Activated CD8-positive, alpha-beta T cell treated with anti-CD3 and anti-CD28 coated beads for 36 hours (primary cell): ENCODE results near the gene KCNK18. TPM values are rescaled to one million over a fixed set of nuclear protein-coding genes. Genes with fewer than 3 reads are reported as not detected.

ENCODE experiments used
- ATAC-seq: fragments of 200-7000 bp; cut with Tn5 transposase; one replicate; pipeline ENCODE4 v1.10.0; 2021; ENCODE audit warnings: mild to moderate bottlenecking, moderate library complexity
- CTCF ChIA-PET: fragments of 350-600 bp; sonication (Branson Sonifier 250); formaldehyde crosslinking; loops from one replicate; lab custom pipeline; 2021; ENCODE audit warnings: antibody characterized with exemption; lab: Charles Lee
- POLR2A ChIA-PET: fragments of 350-600 bp; sonication (Branson Sonifier 250); formaldehyde crosslinking; loops from one replicate; lab custom pipeline; 2021; ENCODE audit warnings: antibody characterized with exemption; lab: Charles Lee
- DNase-seq: peaks from one replicate; pipeline ENCODE4 v3.0.0-alpha.2; 2020
- H3K27ac Mint-ChIP-seq: one replicate; pipeline ENCODE4 v1.8.0; 2021; ENCODE audit warnings: mild to moderate bottlenecking, mixed read lengths
- H3K27me3 Mint-ChIP-seq: one replicate; pipeline ENCODE4 v1.8.0; 2021; ENCODE audit warnings: mixed read lengths
- H3K36me3 Mint-ChIP-seq: one replicate; pipeline ENCODE4 v1.8.0; 2021; ENCODE audit warnings: low read depth, mixed read lengths
- H3K4me1 Mint-ChIP-seq: one replicate; pipeline ENCODE4 v1.8.0; 2021; ENCODE audit warnings: low read depth, mixed read lengths
- H3K4me3 Mint-ChIP-seq: one replicate; pipeline ENCODE4 v1.8.0; 2021; ENCODE audit warnings: mild to moderate bottlenecking, moderate library complexity, mixed read lengths
- H3K9me3 Mint-ChIP-seq: one replicate; pipeline ENCODE4 v1.8.0; 2021; ENCODE audit warnings: mixed read lengths
- CTCF ChIP-seq: fragments of 200-600 bp; IDR thresholded peaks from one replicate; pipeline ENCODE4 v1.8.0; 2022; ENCODE audit warnings: antibody characterized with exemption, mild to moderate bottlenecking
- intact Hi-C: fragments of 100-400 bp; cut with micrococcal nuclease; formaldehyde crosslinking; loops from one replicate; pipeline ENCODE4 v1.10.0; 2022
- total RNA-seq, 2 experiments: library from RNA; stranded (reverse); gene quantifications; one replicate each; pipeline ENCODE4 v1.2.3, GENCODE V29; 2021

Gene KCNK18
- total RNA-seq, 2 experiments from 2014 or later: not detected

- H3K36me3 Mint-ChIP-seq: no peaks in the 10 kb centered on the region
- H3K9me3 Mint-ChIP-seq: no peaks in the 10 kb centered on the region
- H3K27ac Mint-ChIP-seq: no peak overlapping the region
- H3K4me1 Mint-ChIP-seq: peaks cover 10% of the 10 kb centered on the region
- DNase-seq (no peak), ATAC-seq (no peak)
- no peak overlapping the region for H3K4me3 Mint-ChIP-seq
- POLR2A ChIA-PET: no interaction called here
- intact Hi-C loops: no loop called here
- CTCF ChIA-PET: interaction anchor here (1.4 to 4.8 kb wide), 2 partner anchors 30 to 72 kb away, joined by 5 to 22 read pairs; no protein-coding TSS in a partner anchor
- H3K27me3 Mint-ChIP-seq: peaks cover 38% of the 10 kb centered on the region
- no peak for TF ChIP-seq CTCF
Measured at GRCh38 chr10:117246997-117247671, 49.8 kb downstream of the KCNK18 start.

- ATAC-seq (no peak), DNase-seq (no peak)
- Mint-ChIP-seq H3K36me3 (no peaks in the 10 kb centered on the region), H3K4me3 (no peak overlapping the region), H3K27ac (no peak overlapping the region), H3K27me3 (peaks cover 26% of the 10 kb centered on the region), H3K9me3 (no peaks in the 10 kb centered on the region), H3K4me1 (peaks cover 10% of the 10 kb centered on the region)
- ChIA-PET POLR2A (no interaction called here), CTCF (interaction anchor here (1.5 to 3.9 kb wide), 3 partner anchors 32 to 74 kb away, joined by 3 to 17 read pairs (median 8); no protein-coding TSS in a partner anchor)
- intact Hi-C loops: no loop called here
- no peak for TF ChIP-seq CTCF
Measured at GRCh38 chr10:117248750-117249465, 51.6 kb downstream of the KCNK18 start.

GRCh38 chr10:117249493-117250093, 52.3 kb downstream of the KCNK18 start:
- no peak overlapping the region for H3K27ac Mint-ChIP-seq
- H3K36me3 Mint-ChIP-seq: no peaks in the 10 kb centered on the region
- H3K27me3 Mint-ChIP-seq: peaks cover 24% of the 10 kb centered on the region
- ATAC-seq (peak; percentile 24), DNase-seq (no peak)
- no peak overlapping the region for H3K4me3 Mint-ChIP-seq
- intact Hi-C loops: no loop called here
- TF ChIP-seq CTCF: no peak
- POLR2A ChIA-PET: no interaction called here
- peaks cover 10% of the 10 kb centered on the region for H3K4me1 Mint-ChIP-seq
- no peaks in the 10 kb centered on the region for H3K9me3 Mint-ChIP-seq
- CTCF ChIA-PET: interaction anchor here (1.5 to 3.9 kb wide), 3 partner anchors 33 to 75 kb away, joined by 3 to 17 read pairs (median 8); no protein-coding TSS in a partner anchor

- ChIA-PET CTCF (interaction anchor here (3.9 kb wide), 1 partner anchor 34 kb away, joined by 17 read pairs; no protein-coding TSS in a partner anchor), POLR2A (no interaction called here)
- TF ChIP-seq CTCF: no peak
- ATAC-seq (no peak), DNase-seq (no peak)
- intact Hi-C loops: no loop called here
- no peak overlapping the region for H3K27ac Mint-ChIP-seq
- H3K4me1 Mint-ChIP-seq: peaks cover 10% of the 10 kb centered on the region
- H3K36me3 Mint-ChIP-seq: no peaks in the 10 kb centered on the region
- no peak overlapping the region for H3K4me3 Mint-ChIP-seq
- peaks cover 16% of the 10 kb centered on the region for H3K27me3 Mint-ChIP-seq
- no peaks in the 10 kb centered on the region for H3K9me3 Mint-ChIP-seq
Measured at GRCh38 chr10:117250411-117250810, 53.1 kb downstream of the KCNK18 start.
